Adrenal gland (tissue), 19 donors: ENCODE data around the gene STK35. TPM values are rescaled to one million over a fixed set of nuclear protein-coding genes. Genes with fewer than 3 reads are reported as not detected.

Experiments
- DNase-seq, 7 donors: peaks; one replicate each; pipeline ENCODE4 v3.0.0-alpha.2; 2019 to 2020
- H3K27ac ChIP-seq, 5 donors: fragments of 200-600 bp; sonication (generic) in 4 of 5; 1 replicate in 3 of 5; 2 replicates in 2 of 5; pipeline versions ENCODE4 v1.5.1 to v1.8.0; 2016 to 2020; ENCODE audit warnings: mild to moderate bottlenecking in 1 of 5
- H3K27me3 ChIP-seq: fragments of 200-600 bp; 2 replicates; pipeline ENCODE4 v1.8.0; 2021
- H3K36me3 ChIP-seq, 2 donors: fragments of 200-600 bp; replicated peaks in 1 of 2; 1 replicate in 1 of 2; 2 replicates in 1 of 2; pipeline versions ENCODE4 v1.5.1 to v1.8.0; 2018 to 2022
- H3K4me1 ChIP-seq, 2 donors: fragments of 200-600 bp; replicated peaks in 1 of 2; 1 replicate in 1 of 2; 2 replicates in 1 of 2; pipeline versions ENCODE4 v1.5.1 to v1.8.0; 2018 to 2021
- H3K4me3 ChIP-seq, 4 donors: fragments of 200-600 bp; sonication (generic) in 3 of 4; one replicate each; pipeline ENCODE4 v1.5.1; 2016 to 2018
- H3K9me3 ChIP-seq, 3 donors: fragments of 200-600 bp; sonication (generic) in 1 of 3; replicated peaks in 1 of 3; 1 replicate in 2 of 3; 2 replicates in 1 of 3; pipeline versions ENCODE4 v1.5.1 to v1.8.0; 2016 to 2021
- POLR2A ChIP-seq, 2 donors: fragments of 450-650 bp; IDR thresholded peaks; one replicate each; pipeline ENCODE4 v1.6.1; 2017; ENCODE audit warnings: antibody characterized with exemption in 2 of 2, mild to moderate bottlenecking in 2 of 2, moderate library complexity in 1 of 2
- WGBS, 4 donors: extraction: QIAGEN DNeasy Blood & Tissue Kit in 2 of 4; methylation state at CpG; one replicate each; pipeline versions ENCODE4 v1.1.5 to v1.1.7; 2013 to 2017; 5-methylcytosine and 5-hydroxymethylcytosine counted together
- intact Hi-C, 2 donors: fragments of 100-400 bp; cut with DNase I; formaldehyde crosslinking; loops; one replicate each; pipeline versions ENCODE4 v1.14.1 to v1.15.0; 2022 to 2023
- long read RNA-seq, 10 donors: library from polyadenylated mRNA in 3 of 10; unstranded in 2 of 10; stranded (forward) in 1 of 10; transcript quantifications; one replicate each; pipeline ENCODE4 v2.0.0 and lab custom pipeline, GENCODE V29; 2021 to 2026
- polyA plus RNA-seq, 3 donors: library from polyadenylated mRNA; stranded (reverse); fragments of 200-250 nt in 2 of 3; fragments of 350-450 nt in 1 of 3; fragmentation: Illumina TruSeq in 1 of 3; extraction: RNeasy Lipid Tissue Mini Kit (QIAGEN cat#74804) in 1 of 3; gene quantifications; one replicate each; pipeline ENCODE4 v1.2.3, GENCODE V29; 2013 to 2014
- total RNA-seq, 9 donors: library from RNA; depleted of rRNA in 4 of 9; stranded (reverse); fragments of >200 nt in 4 of 9; fragments of 120-200 nt in 1 of 9; fragmentation: NEBNext Ultra II Directional in 1 of 9; extraction: Animal tissue kit (Norgen Biotek cat#: 25700) in 1 of 9; gene quantifications; one replicate each; pipeline versions ENCODE4 v1.1.0 to v1.2.4, GENCODE V29; 2013 to 2023
- TF ChIP-seq, protein P1 (sequence below), 6 experiments: fragments of 450-650 bp in 4 of 6; fragments of 200-600 bp in 2 of 6; sonication (generic) in 1 of 6; IDR thresholded peaks; 1 replicate in 5 of 6; 2 replicates in 1 of 6; pipeline versions ENCODE4 v1.5.1 to v1.8.0; 2016 to 2021; ENCODE audit warnings: antibody characterized with exemption in 6 of 6, mild to moderate bottlenecking in 2 of 6, moderate library complexity in 1 of 6
- donor health status: healthy with polysubstance abuse.
- donor health status: Bipolar disorder and iron deficiency.
- donor health status: DM: yes; HTN: yes; CAD: no.
- donor health status: DM: no; HTN: no; CAD: no.
- donor health status: DM: no; HTN: no; CAD: no.
- donor health status: DM: yes; HTN: yes; CAD: no.

Gene STK35
- total RNA-seq (10 to 100 TPM; 15.7 to 32.8 (median 23.3) TPM), polyA plus RNA-seq (10 to 100 TPM in 1 of 3 donors, 1 to 10 TPM in 2; 7.2 to 16.8 (median 7.3) TPM)
- long read RNA-seq, donor 1, full-length matches to known transcripts = 2 of 8 reads
- long read RNA-seq, donor 1, partial matches to known transcripts = 6 of 8 reads
- long read RNA-seq, donor 1, other reads (novel, unspliced or antisense) = 0 of 8 reads
- long read RNA-seq, donor 2, full-length matches to known transcripts = 1 of 1 reads
- long read RNA-seq, donor 2, partial matches to known transcripts = 0 of 1 reads
- long read RNA-seq, donor 2, other reads (novel, unspliced or antisense) = 0 of 1 reads
- long read RNA-seq, donor 3 = 0 reads
- long read RNA-seq, donor 4, partial matches to known transcripts = 0 of 7 reads
- long read RNA-seq, donor 4, other reads (novel, unspliced or antisense) = 7 of 7 reads
- long read RNA-seq, donor 5, full-length matches to known transcripts = 1 of 21 reads
- long read RNA-seq, donor 5, partial matches to known transcripts = 3 of 21 reads
- long read RNA-seq, donor 5, other reads (novel, unspliced or antisense) = 17 of 21 reads
- long read RNA-seq, donor 6, partial matches to known transcripts = 0 of 4 reads
- long read RNA-seq, donor 6, other reads (novel, unspliced or antisense) = 4 of 4 reads
- long read RNA-seq, donor 7, partial matches to known transcripts = 5 of 6 reads
- long read RNA-seq, donor 7, other reads (novel, unspliced or antisense) = 0 of 6 reads
- long read RNA-seq, donor 8, full-length matches to known transcripts = 1 of 24 reads
- long read RNA-seq, donor 8, partial matches to known transcripts = 23 of 24 reads
- long read RNA-seq, donor 8, other reads (novel, unspliced or antisense) = 0 of 24 reads
- long read RNA-seq, donor 9 = 0 reads
- long read RNA-seq, donor 10 = 0 reads

DNA sequence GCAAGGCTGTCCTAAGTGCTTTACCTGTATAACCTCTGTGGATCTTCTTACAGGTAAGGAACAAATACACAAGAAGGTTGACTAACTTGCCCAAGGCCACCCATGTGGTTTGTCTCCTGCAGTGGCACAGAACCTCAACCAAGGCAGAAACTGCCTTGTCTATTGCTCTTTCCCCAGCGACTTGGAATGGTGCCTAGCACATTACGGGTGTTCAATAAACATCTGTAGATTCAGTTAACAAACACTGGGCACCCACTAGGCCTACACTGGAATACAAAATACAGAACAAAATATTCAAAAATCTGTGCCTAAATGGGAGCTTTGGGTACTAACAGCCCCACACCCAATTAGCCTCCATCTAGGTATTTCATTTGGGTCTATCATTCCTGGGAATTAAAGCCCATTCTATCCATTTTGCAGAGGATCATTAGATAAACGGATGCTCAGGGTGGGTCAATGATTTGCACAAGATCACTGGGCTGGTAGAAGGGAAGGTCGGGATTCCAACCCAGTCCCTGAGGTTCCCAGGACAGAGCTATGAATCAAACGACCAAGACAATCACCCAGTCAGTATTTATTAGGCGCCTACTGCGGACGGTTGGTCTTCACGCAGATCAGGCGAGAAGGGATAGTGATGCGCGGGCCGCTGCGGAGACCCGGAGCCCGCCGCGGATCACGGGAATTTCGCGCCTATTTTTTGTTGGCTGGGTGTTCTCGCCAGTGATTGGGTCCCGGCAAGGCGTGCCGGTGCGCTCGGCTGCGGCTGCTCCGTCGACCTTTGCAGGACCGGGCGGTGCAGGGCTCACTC, at the start of gene STK35:
Gene STK35 (plus strand): TSS at position 771 of the 808 bp plus-strand sequence. CDS start 55 bp downstream, outside the sequence.
- Histone ChIP-seq H3K9me3 (no peaks in the 10 kb centered on the region), H3K4me3 (peak within 1 kb of the TSS; percentile 70 to 96 (median 80)), H3K27ac (peak within 1 kb of the TSS; percentile 96 to 99 (median 99)), H3K27me3 (no peaks in the 10 kb centered on the region), H3K4me1 (peaks cover 22 to 40% of the 10 kb centered on the region in 2 donors), H3K36me3 (peaks cover 0 to 6% of the 10 kb centered on the region in 2 donors)
- DNase-seq = peak in 1 of 7 donors; percentile 90
- 1 to 3% (median 2%) methylated on average over 20 to 32 of the region's 32 CpGs for WGBS, 4 donors
- intact Hi-C loops = loop anchor here in 1 of 2 donors (10.0 kb wide), 2 partner anchors 136 to 354 kb away; no protein-coding TSS in a partner anchor
- TF ChIP-seq POLR2A (IDR thresholded peaks at IDR 0.05) = no peak
- TF ChIP-seq, protein P1, sequence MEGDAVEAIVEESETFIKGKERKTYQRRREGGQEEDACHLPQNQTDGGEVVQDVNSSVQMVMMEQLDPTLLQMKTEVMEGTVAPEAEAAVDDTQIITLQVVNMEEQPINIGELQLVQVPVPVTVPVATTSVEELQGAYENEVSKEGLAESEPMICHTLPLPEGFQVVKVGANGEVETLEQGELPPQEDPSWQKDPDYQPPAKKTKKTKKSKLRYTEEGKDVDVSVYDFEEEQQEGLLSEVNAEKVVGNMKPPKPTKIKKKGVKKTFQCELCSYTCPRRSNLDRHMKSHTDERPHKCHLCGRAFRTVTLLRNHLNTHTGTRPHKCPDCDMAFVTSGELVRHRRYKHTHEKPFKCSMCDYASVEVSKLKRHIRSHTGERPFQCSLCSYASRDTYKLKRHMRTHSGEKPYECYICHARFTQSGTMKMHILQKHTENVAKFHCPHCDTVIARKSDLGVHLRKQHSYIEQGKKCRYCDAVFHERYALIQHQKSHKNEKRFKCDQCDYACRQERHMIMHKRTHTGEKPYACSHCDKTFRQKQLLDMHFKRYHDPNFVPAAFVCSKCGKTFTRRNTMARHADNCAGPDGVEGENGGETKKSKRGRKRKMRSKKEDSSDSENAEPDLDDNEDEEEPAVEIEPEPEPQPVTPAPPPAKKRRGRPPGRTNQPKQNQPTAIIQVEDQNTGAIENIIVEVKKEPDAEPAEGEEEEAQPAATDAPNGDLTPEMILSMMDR (IDR thresholded peaks at IDR 0.05) = no peak

DNA sequence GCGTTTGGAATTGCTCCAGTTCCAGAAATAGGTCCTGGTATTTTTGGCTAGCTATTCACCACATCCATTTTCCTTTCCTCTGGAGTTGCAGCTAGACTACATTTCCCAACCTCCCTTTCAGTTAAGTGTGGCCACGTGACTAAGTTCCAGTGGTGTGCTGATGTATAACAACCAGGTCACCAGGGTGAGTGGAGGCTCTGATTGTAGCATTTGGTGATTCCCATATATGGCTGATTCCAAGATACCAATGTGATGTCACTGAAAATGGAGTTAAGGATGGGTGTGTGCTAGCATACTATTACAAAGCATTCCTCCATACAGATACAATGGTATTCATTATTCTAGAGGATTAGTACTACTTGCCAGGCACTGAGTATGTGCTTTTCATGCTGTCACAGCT, 49.7 kb upstream of the STK35 start:
- Histone ChIP-seq H3K4me1 (no peaks in the 10 kb centered on the region), H3K27ac (no peak overlapping the region), H3K36me3 (no peaks in the 10 kb centered on the region), H3K9me3 (no peaks in the 10 kb centered on the region), H3K4me3 (no peak overlapping the region), H3K27me3 (peaks cover 3% of the 10 kb centered on the region)
- no peak for DNase-seq
- WGBS, 4 donors = 37 to 68% (median 45%) methylated on average over 2 of the region's 2 CpGs
- intact Hi-C loops = no loop called here
- no peak for TF ChIP-seq POLR2A (IDR thresholded peaks at IDR 0.05)
- TF ChIP-seq, protein P1 (IDR thresholded peaks at IDR 0.05) = no peak

DNA sequence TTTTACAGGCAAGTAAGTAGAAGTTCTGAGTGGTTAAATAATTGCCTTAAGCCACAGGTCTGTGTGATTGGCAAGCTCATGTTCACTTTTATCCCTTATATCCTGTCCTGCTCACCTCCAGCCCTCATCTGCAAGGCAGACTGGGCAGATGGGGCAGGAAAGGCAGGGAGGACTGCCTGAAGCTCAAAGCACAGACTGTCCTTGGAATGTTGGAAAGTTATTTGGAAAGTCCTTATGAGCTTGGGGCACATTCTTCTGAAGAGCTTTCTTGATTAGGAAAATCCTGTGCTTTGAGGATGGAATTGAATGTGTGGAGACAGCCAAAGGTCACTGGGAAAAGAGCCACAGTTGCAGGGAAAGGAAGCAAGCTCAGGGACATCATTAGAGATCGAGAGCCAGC, 48.9 kb upstream of the STK35 start:
- Histone ChIP-seq H3K27me3 (peaks cover 3% of the 10 kb centered on the region), H3K4me3 (no peak overlapping the region), H3K9me3 (no peaks in the 10 kb centered on the region), H3K36me3 (no peaks in the 10 kb centered on the region), H3K4me1 (no peaks in the 10 kb centered on the region), H3K27ac (no peak overlapping the region)
- TF ChIP-seq, protein P1 (IDR thresholded peaks at IDR 0.05) = no peak
- no peak for TF ChIP-seq POLR2A (IDR thresholded peaks at IDR 0.05)
- intact Hi-C loops = no loop called here
- WGBS, 4 donors = 33 to 71% (median 59%) methylated on average over 1 of the region's 1 CpG
- no peak for DNase-seq
